ENCODE measurements around the gene NLRC3. TPM values are rescaled to one million over a fixed set of nuclear protein-coding genes. Genes with fewer than 3 reads are reported as not detected.
A peak's percentile ranks its signal among the peaks of the same experiment; 100 is the strongest.
"Not testable (repeated sequence)": the region's sequence is repeated elsewhere in the genome, so short reads cannot be mapped to it uniquely, and the experiment has no call there.

Gene NLRC3
- total RNA-seq, 1 donor: under 0.01 TPM

GRCh38 chr16:3527216-3527829 is 49.9 kb downstream of the NLRC3 start:
- H3K36me3 ChIP-seq (ENCODE audit: insufficient read depth, low read length): peaks cover 43% of the 10 kb centered on the region
- H4K20me1 ChIP-seq (ENCODE audit: insufficient read depth, low read length); H3K4me2 ChIP-seq (ENCODE audit: insufficient read depth, low read length); H2AFZ ChIP-seq (ENCODE audit: low read length); H3K4me1 ChIP-seq (ENCODE audit: insufficient read depth, low read length); H3K27ac ChIP-seq (ENCODE audit: low read depth, low read length); H3K27me3 ChIP-seq (ENCODE audit: insufficient read depth, low read length); H3K4me3 ChIP-seq (ENCODE audit: insufficient read depth, low read length); DNase-seq (ENCODE audit: insufficient read length, low spot score, missing footprints); H3K9me3 ChIP-seq (ENCODE audit: low read depth, low read length); H3K79me2 ChIP-seq (ENCODE audit: insufficient read depth, low read length): not testable (repeated sequence)
- TF ChIP-seq, protein P1, sequence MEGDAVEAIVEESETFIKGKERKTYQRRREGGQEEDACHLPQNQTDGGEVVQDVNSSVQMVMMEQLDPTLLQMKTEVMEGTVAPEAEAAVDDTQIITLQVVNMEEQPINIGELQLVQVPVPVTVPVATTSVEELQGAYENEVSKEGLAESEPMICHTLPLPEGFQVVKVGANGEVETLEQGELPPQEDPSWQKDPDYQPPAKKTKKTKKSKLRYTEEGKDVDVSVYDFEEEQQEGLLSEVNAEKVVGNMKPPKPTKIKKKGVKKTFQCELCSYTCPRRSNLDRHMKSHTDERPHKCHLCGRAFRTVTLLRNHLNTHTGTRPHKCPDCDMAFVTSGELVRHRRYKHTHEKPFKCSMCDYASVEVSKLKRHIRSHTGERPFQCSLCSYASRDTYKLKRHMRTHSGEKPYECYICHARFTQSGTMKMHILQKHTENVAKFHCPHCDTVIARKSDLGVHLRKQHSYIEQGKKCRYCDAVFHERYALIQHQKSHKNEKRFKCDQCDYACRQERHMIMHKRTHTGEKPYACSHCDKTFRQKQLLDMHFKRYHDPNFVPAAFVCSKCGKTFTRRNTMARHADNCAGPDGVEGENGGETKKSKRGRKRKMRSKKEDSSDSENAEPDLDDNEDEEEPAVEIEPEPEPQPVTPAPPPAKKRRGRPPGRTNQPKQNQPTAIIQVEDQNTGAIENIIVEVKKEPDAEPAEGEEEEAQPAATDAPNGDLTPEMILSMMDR (IDR thresholded peaks at IDR 0.05; ENCODE audit: extremely low read depth, low read depth, low read length): peak; percentile 59

GRCh38 chr16:3525951-3526350 is 51.3 kb downstream of the NLRC3 start:
- Histone ChIP-seq H3K79me2 (ENCODE audit: insufficient read depth, low read length) (no peaks in the 10 kb centered on the region), H3K36me3 (ENCODE audit: insufficient read depth, low read length) (peaks cover 40% of the 10 kb centered on the region), H3K9me3 (ENCODE audit: low read depth, low read length) (no peaks in the 10 kb centered on the region), H3K27me3 (ENCODE audit: insufficient read depth, low read length) (no peaks in the 10 kb centered on the region), H4K20me1 (ENCODE audit: insufficient read depth, low read length) (peaks cover 4% of the 10 kb centered on the region), H3K27ac (ENCODE audit: low read depth, low read length) (no peak overlapping the region), H3K4me1 (ENCODE audit: insufficient read depth, low read length) (no peaks in the 10 kb centered on the region), H2AFZ (ENCODE audit: low read length) (no peak overlapping the region), H3K4me3 (ENCODE audit: insufficient read depth, low read length) (no peak overlapping the region), H3K4me2 (ENCODE audit: insufficient read depth, low read length) (no peak overlapping the region)
- no peak for DNase-seq (ENCODE audit: insufficient read length, low spot score, missing footprints)
- TF ChIP-seq, protein P1 (IDR thresholded peaks at IDR 0.05; ENCODE audit: extremely low read depth, low read depth, low read length): no peak

DNA sequence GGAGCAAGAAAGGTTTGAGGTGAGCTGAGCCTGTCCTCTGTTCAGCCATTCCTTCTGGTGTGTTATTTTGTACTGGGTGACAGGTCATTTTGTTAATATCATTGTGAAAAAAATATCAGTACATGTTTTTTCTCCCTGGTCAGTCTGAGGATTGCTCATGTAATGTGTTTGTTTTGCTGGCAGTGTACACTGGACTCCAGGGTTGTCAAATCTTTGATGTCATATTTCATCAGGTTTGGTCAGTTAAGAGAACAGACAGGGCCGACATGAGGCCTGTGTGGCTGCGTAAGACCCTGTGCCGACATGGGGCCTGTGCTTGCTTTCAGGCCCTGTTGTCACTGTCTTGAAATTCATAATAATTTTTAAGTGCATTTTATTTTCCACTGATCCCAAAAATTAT is 53.9 kb downstream of the NLRC3 start:
- Histone ChIP-seq H4K20me1 (ENCODE audit: insufficient read depth, low read length) (peaks cover 4% of the 10 kb centered on the region), H3K79me2 (ENCODE audit: insufficient read depth, low read length) (no peaks in the 10 kb centered on the region), H3K4me1 (ENCODE audit: insufficient read depth, low read length) (no peaks in the 10 kb centered on the region), H3K4me2 (ENCODE audit: insufficient read depth, low read length) (no peak overlapping the region), H3K27me3 (ENCODE audit: insufficient read depth, low read length) (no peaks in the 10 kb centered on the region), H3K27ac (ENCODE audit: low read depth, low read length) (no peak overlapping the region), H2AFZ (ENCODE audit: low read length) (no peak overlapping the region), H3K4me3 (ENCODE audit: insufficient read depth, low read length) (no peak overlapping the region), H3K9me3 (ENCODE audit: low read depth, low read length) (no peaks in the 10 kb centered on the region), H3K36me3 (ENCODE audit: insufficient read depth, low read length) (peaks cover 27% of the 10 kb centered on the region)
- DNase-seq (ENCODE audit: insufficient read length, low spot score, missing footprints): no peak
- TF ChIP-seq, protein P1 (IDR thresholded peaks at IDR 0.05; ENCODE audit: extremely low read depth, low read depth, low read length): no peak

DNA sequence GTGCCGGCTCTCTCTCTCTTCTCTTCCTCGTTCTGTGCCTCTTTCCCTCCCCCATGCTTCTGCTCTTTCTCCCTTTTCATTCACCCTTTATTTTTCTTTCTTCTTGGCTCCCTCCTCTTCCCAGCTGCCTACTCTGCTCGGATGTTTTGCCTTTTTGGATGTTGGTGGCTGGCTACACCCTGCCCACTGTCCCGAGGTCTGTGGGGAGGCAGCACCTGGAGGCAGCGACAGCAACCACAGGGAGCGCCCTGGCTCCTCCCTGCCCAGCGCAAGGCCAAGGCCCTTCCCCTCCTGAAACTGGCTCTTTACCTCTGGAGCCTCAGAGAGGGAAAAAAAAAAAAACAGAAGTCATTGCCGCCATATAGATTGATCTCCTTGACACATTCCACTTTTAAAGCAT is 56.4 kb downstream of the NLRC3 start:
- no peaks in the 10 kb centered on the region for H4K20me1 ChIP-seq (ENCODE audit: insufficient read depth, low read length)
- no peak overlapping the region for H3K4me3 ChIP-seq (ENCODE audit: insufficient read depth, low read length)
- H3K27ac ChIP-seq (ENCODE audit: low read depth, low read length): no peak overlapping the region
- peaks cover 35% of the 10 kb centered on the region for H3K36me3 ChIP-seq (ENCODE audit: insufficient read depth, low read length)
- H3K4me1 ChIP-seq (ENCODE audit: insufficient read depth, low read length): no peaks in the 10 kb centered on the region
- TF ChIP-seq, protein P1 (IDR thresholded peaks at IDR 0.05; ENCODE audit: extremely low read depth, low read depth, low read length): no peak
- H3K79me2 ChIP-seq (ENCODE audit: insufficient read depth, low read length): no peaks in the 10 kb centered on the region
- DNase-seq (ENCODE audit: insufficient read length, low spot score, missing footprints): no peak
- no peaks in the 10 kb centered on the region for H3K27me3 ChIP-seq (ENCODE audit: insufficient read depth, low read length)
- no peak overlapping the region for H3K4me2 ChIP-seq (ENCODE audit: insufficient read depth, low read length)
- no peaks in the 10 kb centered on the region for H3K9me3 ChIP-seq (ENCODE audit: low read depth, low read length)
- H2AFZ ChIP-seq (ENCODE audit: low read length): no peak overlapping the region

Data from osteoblast (primary cell).